ENCODE measurements around the gene MIXL1.

Gene MIXL1

GRCh38 chr1:226222686-226223085, 778 bp upstream of the MIXL1 start:
- no peaks in the 10 kb centered on the region for H3K36me3 ChIP-seq
- H3K4me3 ChIP-seq (ENCODE audit: low read depth, low read length), result no peak overlapping the region

DNA sequence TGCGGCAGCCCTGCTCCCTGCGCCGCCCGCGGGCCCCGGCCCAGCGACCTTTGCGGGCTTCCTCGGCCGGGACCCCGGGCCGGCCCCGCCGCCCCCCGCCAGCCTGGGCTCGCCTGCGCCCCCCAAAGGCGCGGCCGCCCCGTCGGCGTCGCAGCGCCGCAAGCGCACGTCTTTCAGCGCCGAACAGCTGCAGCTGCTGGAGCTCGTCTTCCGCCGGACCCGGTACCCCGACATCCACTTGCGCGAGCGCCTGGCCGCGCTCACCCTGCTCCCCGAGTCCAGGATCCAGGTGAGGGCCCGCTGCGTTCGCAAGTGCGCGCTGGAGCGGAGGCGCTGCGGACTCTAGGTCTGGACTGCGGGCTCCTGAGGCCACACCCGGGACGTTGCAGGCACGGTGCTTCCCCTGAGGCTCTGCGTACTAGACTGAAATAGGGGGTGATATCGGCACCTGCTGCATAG, 351 bp downstream of the MIXL1 start:
- peaks cover 5% of the 10 kb centered on the region; the same call in 1 of the 2 replicates for H3K27me3 ChIP-seq
- no peaks in the 10 kb centered on the region for H3K4me1 ChIP-seq
- DNase-seq, result peak; percentile 38
- no peaks in the 10 kb centered on the region for H3K9me3 ChIP-seq
- H3K36me3 ChIP-seq, result no peaks in the 10 kb centered on the region
- TF ChIP-seq, protein P1, sequence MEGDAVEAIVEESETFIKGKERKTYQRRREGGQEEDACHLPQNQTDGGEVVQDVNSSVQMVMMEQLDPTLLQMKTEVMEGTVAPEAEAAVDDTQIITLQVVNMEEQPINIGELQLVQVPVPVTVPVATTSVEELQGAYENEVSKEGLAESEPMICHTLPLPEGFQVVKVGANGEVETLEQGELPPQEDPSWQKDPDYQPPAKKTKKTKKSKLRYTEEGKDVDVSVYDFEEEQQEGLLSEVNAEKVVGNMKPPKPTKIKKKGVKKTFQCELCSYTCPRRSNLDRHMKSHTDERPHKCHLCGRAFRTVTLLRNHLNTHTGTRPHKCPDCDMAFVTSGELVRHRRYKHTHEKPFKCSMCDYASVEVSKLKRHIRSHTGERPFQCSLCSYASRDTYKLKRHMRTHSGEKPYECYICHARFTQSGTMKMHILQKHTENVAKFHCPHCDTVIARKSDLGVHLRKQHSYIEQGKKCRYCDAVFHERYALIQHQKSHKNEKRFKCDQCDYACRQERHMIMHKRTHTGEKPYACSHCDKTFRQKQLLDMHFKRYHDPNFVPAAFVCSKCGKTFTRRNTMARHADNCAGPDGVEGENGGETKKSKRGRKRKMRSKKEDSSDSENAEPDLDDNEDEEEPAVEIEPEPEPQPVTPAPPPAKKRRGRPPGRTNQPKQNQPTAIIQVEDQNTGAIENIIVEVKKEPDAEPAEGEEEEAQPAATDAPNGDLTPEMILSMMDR (IDR thresholded peaks at IDR 0.05; ENCODE audit: low read depth, low read length), result no peak
- H3K4me3 ChIP-seq (ENCODE audit: low read depth, low read length), result peak overlapping the region; percentile 63

More at GRCh38 chr1:226222686-226223085, 778 bp upstream of the MIXL1 start:
- Histone ChIP-seq H3K27me3 (peaks cover 5% of the 10 kb centered on the region; the same call in 1 of the 2 replicates), H3K9me3 (no peaks in the 10 kb centered on the region), H3K4me1 (no peaks in the 10 kb centered on the region)
- TF ChIP-seq, protein P1 (IDR thresholded peaks at IDR 0.05; ENCODE audit: low read depth, low read length), result no peak
- DNase-seq, result no peak

- H3K27me3 ChIP-seq, result peaks cover 5% of the 10 kb centered on the region; the same call in 1 of the 2 replicates
- TF ChIP-seq, protein P1 (IDR thresholded peaks at IDR 0.05; ENCODE audit: low read depth, low read length), result no peak
- no peak for DNase-seq
- H3K4me3 ChIP-seq (ENCODE audit: low read depth, low read length), result no peak overlapping the region
- no peaks in the 10 kb centered on the region for H3K4me1 ChIP-seq
- H3K36me3 ChIP-seq, result no peaks in the 10 kb centered on the region
- no peaks in the 10 kb centered on the region for H3K9me3 ChIP-seq
Measured at GRCh38 chr1:226226601-226227000, 3.1 kb downstream of the MIXL1 start.

DNA sequence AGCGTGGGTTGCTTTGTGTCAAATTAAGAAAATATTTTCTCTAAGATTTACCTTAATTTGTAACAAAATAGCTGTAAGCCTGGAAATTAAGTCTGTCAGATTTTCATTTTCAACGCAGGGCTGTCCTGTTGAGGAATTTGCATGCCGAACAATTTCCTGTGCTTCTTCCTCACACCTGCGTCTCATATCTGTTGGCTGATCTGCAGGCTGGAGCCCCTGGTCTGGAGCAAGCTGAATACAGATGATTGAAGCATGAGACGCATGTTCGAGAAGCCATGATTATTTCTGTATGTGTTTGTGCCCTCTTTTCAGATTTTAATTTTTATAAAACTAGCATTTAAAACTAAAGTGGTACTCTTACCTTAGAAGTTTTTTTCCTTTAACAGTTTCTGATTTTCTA, 9.8 kb downstream of the MIXL1 start:
- H3K4me1 ChIP-seq, result no peaks in the 10 kb centered on the region
- no peaks in the 10 kb centered on the region for H3K27me3 ChIP-seq
- no peaks in the 10 kb centered on the region for H3K9me3 ChIP-seq
- H3K4me3 ChIP-seq (ENCODE audit: low read depth, low read length), result no peak overlapping the region
- TF ChIP-seq, protein P1 (IDR thresholded peaks at IDR 0.05; ENCODE audit: low read depth, low read length), result no peak
- DNase-seq, result no peak
- peaks cover 21% of the 10 kb centered on the region for H3K36me3 ChIP-seq

DNA sequence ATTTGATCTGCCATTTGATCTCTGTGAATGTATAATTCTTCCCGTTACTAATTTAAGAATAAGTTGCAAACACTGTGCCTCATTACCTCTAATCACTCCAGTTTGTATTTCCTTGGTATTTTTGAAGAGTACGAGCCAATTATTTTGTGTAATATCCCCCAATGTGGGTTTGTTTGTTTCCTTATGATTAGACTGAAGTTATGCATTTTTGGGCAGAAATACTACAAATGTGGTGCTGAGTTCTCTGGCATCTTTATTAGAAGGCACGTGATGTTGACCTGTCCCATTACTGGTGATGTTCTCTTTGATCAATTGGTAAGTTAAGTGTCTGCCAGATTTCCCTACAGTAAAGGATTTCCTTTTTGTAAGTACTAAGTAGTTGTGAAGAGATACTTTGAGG, 10.3 kb downstream of the MIXL1 start:
- TF ChIP-seq, protein P1 (IDR thresholded peaks at IDR 0.05; ENCODE audit: low read depth, low read length), result no peak
- no peaks in the 10 kb centered on the region for H3K27me3 ChIP-seq
- H3K4me3 ChIP-seq (ENCODE audit: low read depth, low read length), result no peak overlapping the region
- H3K36me3 ChIP-seq, result peaks cover 23% of the 10 kb centered on the region
- H3K4me1 ChIP-seq, result no peaks in the 10 kb centered on the region
- no peak for DNase-seq
- H3K9me3 ChIP-seq, result no peaks in the 10 kb centered on the region

- H3K4me1 ChIP-seq, result 0 out of 2 replicates have a peak, but pooled peaks cover 3% of the 10 kb centered on the region
- DNase-seq, result no peak
- TF ChIP-seq, protein P1 (IDR thresholded peaks at IDR 0.05; ENCODE audit: low read depth, low read length), result no peak
- no peak overlapping the region for H3K4me3 ChIP-seq (ENCODE audit: low read depth, low read length)
- no peaks in the 10 kb centered on the region for H3K9me3 ChIP-seq
- no peaks in the 10 kb centered on the region for H3K27me3 ChIP-seq
- peaks cover 32% of the 10 kb centered on the region for H3K36me3 ChIP-seq
Measured at GRCh38 chr1:226236826-226237225, 13.4 kb downstream of the MIXL1 start.
